SKM-1 treated with dmso at 0.1 percent for 144 hours (cell line): Measurements from ENCODE around the gene CCDC60.

Experiments
- DNase-seq: peaks from one replicate; lab custom pipeline; 2025; ENCODE audit not compliant: unreplicated experiment; lab: John Stamatoyannopoulos, UW

The CCDC60 gene

GRCh38 chr12:119501052-119501451 lies 166.5 kb downstream of the CCDC60 start:
- no peak for DNase-seq

DNA sequence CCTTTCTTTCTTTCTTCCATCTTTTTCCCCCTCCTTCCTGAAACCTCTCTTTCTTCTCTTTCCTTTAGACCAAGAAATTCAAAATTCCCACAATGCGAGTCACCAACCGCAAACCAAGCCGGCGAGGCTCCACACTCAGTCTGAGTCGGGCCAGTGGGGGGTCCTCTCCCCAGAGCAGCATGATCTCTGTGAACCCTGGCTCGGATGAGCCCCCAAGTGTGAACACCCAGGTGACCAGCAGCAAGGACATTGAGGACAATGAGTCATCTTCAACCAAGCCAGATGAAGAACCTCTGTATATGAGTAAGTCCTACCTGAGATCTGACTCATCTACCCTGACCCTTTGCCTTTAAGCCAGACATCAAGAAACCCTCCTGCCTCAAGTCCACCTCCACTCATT lies 170.5 kb downstream of the CCDC60 start:
- DNase-seq, result no peak

- no peak for DNase-seq
These were observed 178.4 kb downstream of the CCDC60 start for GRCh38 chr12:119512772-119513497.

- no peak for DNase-seq
These were observed 193.7 kb downstream of the CCDC60 start for GRCh38 chr12:119528241-119528640.

GRCh38 chr12:119540476-119540875 lies 205.9 kb downstream of the CCDC60 start:
- no peak for DNase-seq

GRCh38 chr12:119544765-119545625 lies 210.5 kb downstream of the CCDC60 start:
- DNase-seq, result no peak

- no peak for DNase-seq
These were observed 211.8 kb downstream of the CCDC60 start for GRCh38 chr12:119546340-119546739.

DNA sequence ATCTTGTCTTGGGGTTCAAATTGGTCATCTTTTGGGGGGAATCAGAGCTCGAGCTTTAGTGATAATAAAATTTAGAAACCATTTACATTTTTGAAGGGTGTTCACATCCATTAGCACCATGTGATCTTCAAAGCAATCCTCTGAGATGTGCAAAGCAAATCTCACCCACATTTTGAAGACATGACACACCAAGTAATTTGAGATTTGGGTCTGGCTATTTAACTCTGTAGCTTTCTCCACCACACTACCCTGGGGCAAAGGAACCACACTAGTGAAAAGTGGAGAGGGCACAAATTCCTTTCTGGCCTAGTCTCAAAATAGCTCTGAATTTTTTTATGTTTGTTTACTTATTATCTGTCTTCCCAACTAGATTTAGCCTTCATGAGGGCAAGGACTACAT lies 212.5 kb downstream of the CCDC60 start:
- no peak for DNase-seq

DNA sequence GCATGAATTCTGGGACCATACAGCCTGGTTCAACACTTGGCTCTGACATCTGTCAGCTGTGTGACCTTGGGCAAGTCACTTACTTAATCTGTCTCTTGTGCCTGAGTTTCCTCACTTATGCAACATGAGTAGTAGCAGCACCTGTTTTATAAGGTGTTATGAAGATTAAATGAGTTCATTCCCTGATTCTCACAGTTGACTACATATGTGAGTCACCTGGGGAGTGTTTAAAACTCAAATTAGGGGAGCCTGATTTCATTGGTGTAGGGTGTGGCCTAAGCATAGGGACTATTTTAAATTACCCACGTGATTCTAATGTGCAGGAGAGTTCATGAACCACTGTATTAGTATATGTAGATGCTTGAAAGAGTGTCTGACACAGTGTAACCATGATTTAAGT lies 222.3 kb downstream of the CCDC60 start:
- no peak for DNase-seq

DNA sequence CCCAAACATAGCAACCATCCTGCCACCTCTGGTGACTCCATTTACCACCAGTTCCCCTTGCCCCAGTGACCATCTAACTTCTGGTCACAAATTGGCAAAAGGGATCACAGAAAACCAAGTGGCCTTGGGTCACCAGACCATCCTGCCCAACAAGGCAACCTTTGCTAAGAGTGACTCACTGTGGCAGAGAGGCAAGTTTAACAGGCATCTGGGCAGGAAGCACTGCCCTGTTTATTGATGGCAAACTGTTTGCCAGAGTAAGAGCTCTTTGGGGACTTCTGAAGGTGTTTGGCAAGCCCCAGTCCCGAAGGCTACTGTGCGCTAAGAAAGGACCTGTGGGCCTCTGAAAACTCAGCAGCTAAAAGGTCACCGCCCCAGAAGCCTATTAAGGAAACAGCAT lies 230.9 kb downstream of the CCDC60 start:
- no peak for DNase-seq

GRCh38 chr12:119570771-119571170 lies 236.2 kb downstream of the CCDC60 start:
- DNase-seq, result no peak

GRCh38 chr12:119573086-119573485 lies 238.6 kb downstream of the CCDC60 start:
- no peak for DNase-seq

DNA sequence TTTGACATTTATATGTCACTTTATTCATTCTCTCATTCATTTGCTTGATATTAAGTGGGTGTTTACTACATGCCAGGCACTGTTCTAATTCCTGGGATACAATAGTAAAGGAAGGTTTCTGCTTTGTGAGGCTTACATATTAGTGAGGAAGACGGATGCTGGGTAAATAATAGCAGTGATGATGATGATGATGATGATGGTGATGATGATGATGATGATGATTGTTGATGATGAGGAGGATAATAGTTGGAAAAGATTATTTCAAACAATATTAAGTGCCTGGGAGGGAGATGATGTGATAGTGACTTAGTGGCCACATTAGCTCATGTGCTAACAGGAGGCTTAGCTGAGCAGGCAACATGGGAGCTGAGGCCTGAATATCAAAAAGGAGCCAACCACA lies 239.7 kb downstream of the CCDC60 start:
- no peak for DNase-seq

DNA sequence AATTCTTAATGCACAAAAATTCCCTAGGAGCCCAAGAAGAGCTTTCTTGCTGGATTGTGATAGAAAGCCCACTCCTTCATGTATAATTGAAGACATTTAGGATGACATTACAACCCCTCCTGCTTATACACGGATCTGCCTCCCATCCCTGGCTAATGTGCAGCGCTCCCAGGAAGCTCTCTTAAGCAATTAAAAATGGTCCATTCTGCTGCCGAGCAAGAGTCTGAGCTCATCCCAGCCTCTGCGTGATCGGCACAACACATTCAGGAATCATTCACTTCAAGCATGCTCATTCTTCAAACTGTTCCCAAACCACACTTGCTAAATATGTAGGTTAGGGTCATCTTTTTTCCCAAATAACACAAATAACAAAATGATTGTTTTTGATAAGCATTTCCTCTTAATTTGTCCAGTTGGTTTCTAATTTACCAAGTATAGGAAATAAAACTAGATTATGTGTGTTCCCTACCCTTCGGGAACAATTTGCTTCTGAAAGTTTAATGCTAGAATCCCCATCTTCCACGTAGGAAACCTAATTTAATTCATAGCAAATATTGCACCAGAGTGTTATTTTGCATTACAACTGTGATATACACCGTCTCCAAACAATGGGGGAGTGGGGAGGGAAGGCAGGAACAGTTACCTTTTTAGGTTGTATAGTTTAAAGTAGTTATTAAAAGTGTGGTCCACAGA lies 241.7 kb downstream of the CCDC60 start:
- DNase-seq, result no peak

GRCh38 chr12:119576915-119577314 lies 242.4 kb downstream of the CCDC60 start:
- no peak for DNase-seq

DNA sequence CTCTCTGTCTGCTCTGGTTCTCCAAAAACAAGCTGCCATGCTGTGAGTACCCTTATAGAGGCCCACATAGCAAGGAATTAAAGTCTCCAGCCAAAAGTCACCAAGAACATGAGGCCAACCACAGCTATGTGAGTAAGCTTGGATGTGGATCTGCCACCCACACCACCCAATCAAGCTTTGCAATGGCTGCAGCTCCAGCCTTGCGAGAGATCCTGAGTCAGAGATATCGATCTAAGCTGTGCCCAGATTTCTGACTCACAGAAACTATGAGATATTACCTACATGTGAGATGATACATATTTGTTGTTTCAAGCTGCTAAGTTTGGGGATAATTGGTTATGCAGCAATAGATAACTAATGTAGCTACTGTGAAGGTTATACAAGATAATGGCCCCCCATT lies 243.6 kb downstream of the CCDC60 start:
- no peak for DNase-seq

DNA sequence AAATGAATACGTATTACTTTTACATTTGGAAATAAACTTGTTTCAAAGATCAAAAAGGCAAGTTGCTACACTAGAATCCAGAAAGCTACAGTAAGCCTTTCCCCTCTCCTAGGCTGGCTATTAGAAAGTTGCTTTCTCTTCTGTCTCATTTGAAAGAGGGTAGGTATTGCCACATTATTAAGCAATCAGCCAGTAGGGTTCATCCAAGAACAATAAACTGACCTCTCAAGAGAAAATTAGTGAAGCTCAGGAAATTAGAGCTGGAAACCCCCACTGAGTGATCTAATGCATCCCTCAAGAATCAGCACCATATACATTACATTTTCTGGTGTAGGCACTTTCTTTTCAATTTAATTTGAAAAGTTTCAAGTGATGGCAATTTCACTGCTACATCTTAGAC lies 254.6 kb downstream of the CCDC60 start:
- DNase-seq, result no peak

- DNase-seq, result no peak
These were observed 255.1 kb downstream of the CCDC60 start for GRCh38 chr12:119589634-119590033.
